ENCODE data around the gene DACH1.

Gene DACH1

GRCh38 chr13:71801781-71802180, 65.2 kb downstream of the DACH1 start:
- TF ChIP-seq, protein P1, sequence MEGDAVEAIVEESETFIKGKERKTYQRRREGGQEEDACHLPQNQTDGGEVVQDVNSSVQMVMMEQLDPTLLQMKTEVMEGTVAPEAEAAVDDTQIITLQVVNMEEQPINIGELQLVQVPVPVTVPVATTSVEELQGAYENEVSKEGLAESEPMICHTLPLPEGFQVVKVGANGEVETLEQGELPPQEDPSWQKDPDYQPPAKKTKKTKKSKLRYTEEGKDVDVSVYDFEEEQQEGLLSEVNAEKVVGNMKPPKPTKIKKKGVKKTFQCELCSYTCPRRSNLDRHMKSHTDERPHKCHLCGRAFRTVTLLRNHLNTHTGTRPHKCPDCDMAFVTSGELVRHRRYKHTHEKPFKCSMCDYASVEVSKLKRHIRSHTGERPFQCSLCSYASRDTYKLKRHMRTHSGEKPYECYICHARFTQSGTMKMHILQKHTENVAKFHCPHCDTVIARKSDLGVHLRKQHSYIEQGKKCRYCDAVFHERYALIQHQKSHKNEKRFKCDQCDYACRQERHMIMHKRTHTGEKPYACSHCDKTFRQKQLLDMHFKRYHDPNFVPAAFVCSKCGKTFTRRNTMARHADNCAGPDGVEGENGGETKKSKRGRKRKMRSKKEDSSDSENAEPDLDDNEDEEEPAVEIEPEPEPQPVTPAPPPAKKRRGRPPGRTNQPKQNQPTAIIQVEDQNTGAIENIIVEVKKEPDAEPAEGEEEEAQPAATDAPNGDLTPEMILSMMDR (IDR thresholded peaks at IDR 0.05) = no peak

DNA sequence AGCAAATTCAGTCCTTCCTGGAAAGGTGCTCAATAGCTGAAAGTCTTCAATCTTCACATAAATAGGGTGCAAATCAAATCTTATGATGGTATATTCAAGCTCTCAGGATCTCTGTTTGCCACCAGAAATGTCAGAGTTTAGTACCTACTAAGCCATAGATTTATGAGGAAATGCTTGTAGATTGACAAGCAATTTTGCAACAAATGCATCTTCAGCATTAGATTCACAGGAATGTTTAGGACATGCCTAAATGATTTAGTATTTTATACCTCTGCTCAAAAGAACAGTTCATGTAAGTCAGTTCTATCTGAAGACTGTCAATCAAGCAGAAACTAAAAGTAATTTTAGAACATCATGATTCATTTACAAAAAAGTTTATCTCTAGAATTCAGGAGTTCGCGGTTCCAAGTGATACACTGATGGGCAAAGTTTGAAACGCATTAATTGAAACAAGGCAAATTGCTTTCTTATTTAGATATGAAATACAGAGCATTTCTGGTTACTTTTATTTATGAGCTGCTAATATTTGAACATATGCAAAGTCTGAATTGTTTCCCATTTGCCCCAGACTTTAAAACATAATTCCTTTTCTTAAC, 65.7 kb downstream of the DACH1 start:
- TF ChIP-seq, protein P1 (IDR thresholded peaks at IDR 0.05) = no peak

DNA sequence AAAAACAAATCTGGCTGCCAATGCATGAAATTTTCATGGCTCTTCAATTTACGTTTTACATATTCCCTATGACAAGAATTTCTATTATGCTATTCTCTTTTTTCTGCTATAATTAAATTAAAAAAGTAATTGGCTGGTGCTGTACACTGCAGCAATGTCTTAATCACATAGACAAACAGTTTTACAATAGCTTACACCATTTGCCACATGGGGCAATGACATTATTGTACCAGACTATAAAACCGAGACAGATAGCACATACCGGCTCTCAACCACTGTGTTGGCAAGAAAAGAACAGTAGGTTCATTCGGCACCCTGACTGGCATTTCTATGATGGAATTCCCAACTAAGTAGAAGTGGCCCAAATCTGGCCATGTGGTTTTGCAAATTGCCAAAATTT, 67.7 kb downstream of the DACH1 start:
- TF ChIP-seq, protein P1 (IDR thresholded peaks at IDR 0.05) = no peak

DNA sequence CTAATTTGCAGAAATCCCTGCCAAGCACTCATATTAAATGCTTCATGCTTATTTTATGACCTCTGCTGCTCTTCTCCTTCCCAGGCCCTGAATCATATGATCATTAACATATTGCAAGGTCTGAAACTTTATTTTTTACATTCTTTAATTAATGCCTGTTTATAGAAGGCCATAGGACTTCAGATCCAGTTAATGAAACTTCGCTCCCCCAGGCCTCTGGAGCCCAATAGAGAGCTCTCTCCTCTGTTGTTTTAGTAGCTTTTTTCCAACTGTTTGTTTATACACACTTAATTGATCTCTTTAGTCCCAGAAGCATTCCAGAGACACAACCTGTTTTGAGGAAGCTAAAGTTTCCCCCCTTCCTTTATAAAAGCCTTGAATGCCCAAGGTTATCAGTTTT, 68.3 kb downstream of the DACH1 start:
- TF ChIP-seq, protein P1 (IDR thresholded peaks at IDR 0.05) = no peak

DNA sequence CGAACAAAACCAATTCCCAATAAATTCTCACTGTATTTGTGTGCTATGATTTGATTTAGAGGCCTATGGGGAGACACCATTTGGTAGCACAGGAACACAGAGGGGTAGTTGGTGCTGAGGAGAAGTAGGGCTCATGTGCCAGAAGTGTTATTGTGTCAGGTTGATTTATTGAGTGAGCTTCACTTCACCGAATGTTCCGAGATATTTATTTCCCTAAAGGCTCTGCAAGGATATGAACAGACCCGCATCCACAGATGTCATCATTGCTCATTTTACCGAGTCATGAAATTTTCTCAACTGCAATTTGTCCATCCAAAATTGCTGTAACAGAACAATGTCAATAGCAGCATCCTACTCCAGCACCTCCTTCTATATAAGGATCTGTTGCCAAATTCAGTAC, 69.5 kb downstream of the DACH1 start:
- TF ChIP-seq, protein P1 (IDR thresholded peaks at IDR 0.05) = no peak

DNA sequence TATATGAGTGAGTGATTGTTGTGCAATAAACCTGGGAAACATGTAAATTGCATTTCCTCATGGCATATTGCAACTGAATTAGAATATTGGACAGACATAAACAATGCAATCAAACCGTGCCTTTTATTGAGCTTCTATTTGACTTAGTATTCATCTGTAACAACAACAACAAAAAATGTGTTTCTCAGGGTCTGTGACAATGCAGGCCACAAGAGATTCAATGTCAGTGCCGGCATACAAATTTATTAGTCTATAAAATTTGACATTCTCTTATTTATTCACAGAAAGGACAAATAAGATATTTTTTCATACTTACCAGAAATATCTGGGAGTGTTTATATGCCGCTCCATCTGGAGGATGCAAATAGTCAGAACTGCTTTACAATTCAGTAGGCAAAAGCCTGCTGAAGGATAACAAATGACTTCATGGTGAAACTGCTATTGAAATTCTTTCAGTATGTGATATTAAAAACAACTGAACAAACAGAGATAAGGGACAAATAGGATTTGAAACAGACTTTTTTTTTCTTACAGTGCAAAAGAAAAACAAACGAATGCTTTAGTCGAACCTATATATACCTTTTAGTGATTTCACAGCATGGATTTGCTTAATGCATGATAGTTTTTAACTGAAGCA, 77.2 kb downstream of the DACH1 start:
- TF ChIP-seq, protein P1 (IDR thresholded peaks at IDR 0.05) = no peak

GRCh38 chr13:71789037-71789436, 78.0 kb downstream of the DACH1 start:
- TF ChIP-seq, protein P1 (IDR thresholded peaks at IDR 0.05) = no peak

Data from LNCAP (cell line).